ENCODE results near the gene DDX1.

The DDX1 gene

GRCh38 chr2:15627817-15628684 is 36.4 kb downstream of the DDX1 start:
- no peak for DNase-seq
- H3K4me1 ChIP-seq (ENCODE audit: control extremely low read depth in 1 of 4, control insufficient read depth in 4 of 4, insufficient read depth in 4 of 4, low read length in 3 of 4) = no peaks in the 10 kb centered on the region
- peaks cover 0 to 2% (median 0%) of the 10 kb centered on the region in 5 experiments for H3K9me3 ChIP-seq (ENCODE audit: control extremely low read depth in 1 of 5, control insufficient read depth in 4 of 5, insufficient read depth in 2 of 5, low read depth in 1 of 5, low read length in 4 of 5)
- no peaks in the 10 kb centered on the region for H3K27me3 ChIP-seq (replicated peaks in 2 of 5; ENCODE audit: control insufficient read depth in 4 of 5, insufficient read depth in 5 of 5, low read length in 4 of 5)
- CTCF ChIA-PET = interaction anchor here (1.4 to 4.2 kb wide), 2 partner anchors 11 to 981 kb away, joined by 4 to 18 read pairs; no protein-coding TSS in a partner anchor
- H3K36me3 ChIP-seq (ENCODE audit: control insufficient read depth in 4 of 4, insufficient read depth in 4 of 4, low read length in 3 of 4) = peaks cover 20 to 85% (median 62%) of the 10 kb centered on the region in 4 experiments
- POLR2A ChIA-PET = no interaction called here
- 82% methylated on average over 4 of the region's 9 CpGs for WGBS (ENCODE audit: insufficient coverage)
- no peak overlapping the region for H3K4me3 ChIP-seq (ENCODE audit: control insufficient read depth in 1 of 7, extremely low read depth in 1 of 7, insufficient read depth in 4 of 7, low read depth in 2 of 7, low read length in 6 of 7)
- no peak overlapping the region for H3K27ac ChIP-seq (ENCODE audit: insufficient read depth in 1 of 2, low read depth in 1 of 2, low read length in 2 of 2, poor library complexity in 1 of 2, severe bottlenecking in 2 of 2)

- no peak for DNase-seq
- Histone ChIP-seq H3K9me3 (ENCODE audit: control extremely low read depth in 1 of 5, control insufficient read depth in 4 of 5, insufficient read depth in 2 of 5, low read depth in 1 of 5, low read length in 4 of 5) (peaks cover 0 to under 1% (median 0%) of the 10 kb centered on the region in 5 experiments), H3K4me3 (ENCODE audit: control insufficient read depth in 1 of 7, extremely low read depth in 1 of 7, insufficient read depth in 4 of 7, low read depth in 2 of 7, low read length in 6 of 7) (no peak overlapping the region), H3K4me1 (ENCODE audit: control extremely low read depth in 1 of 4, control insufficient read depth in 4 of 4, insufficient read depth in 4 of 4, low read length in 3 of 4) (no peaks in the 10 kb centered on the region), H3K27me3 (replicated peaks in 2 of 5; ENCODE audit: control insufficient read depth in 4 of 5, insufficient read depth in 5 of 5, low read length in 4 of 5) (no peaks in the 10 kb centered on the region), H3K36me3 (ENCODE audit: control insufficient read depth in 4 of 4, insufficient read depth in 4 of 4, low read length in 3 of 4) (peaks cover 18 to 84% (median 62%) of the 10 kb centered on the region in 4 experiments), H3K27ac (ENCODE audit: insufficient read depth in 1 of 2, low read depth in 1 of 2, low read length in 2 of 2, poor library complexity in 1 of 2, severe bottlenecking in 2 of 2) (no peak overlapping the region)
- ChIA-PET POLR2A (no interaction called here), CTCF (interaction anchor here (0.6 to 4.2 kb wide), 4 partner anchors 10 to 980 kb away, joined by 3 to 18 read pairs (median 4); no protein-coding TSS in a partner anchor)
- 100% methylated on average over 1 of the region's 5 CpGs for WGBS (ENCODE audit: insufficient coverage)
Observed at GRCh38 chr2:15628899-15629855, 37.5 kb downstream of the DDX1 start.

- 100% methylated on average over 1 of the region's 4 CpGs for WGBS (ENCODE audit: insufficient coverage)
Observed at GRCh38 chr2:15630121-15630977, 38.7 kb downstream of the DDX1 start.

GRCh38 chr2:15630978-15631719 is 39.5 kb downstream of the DDX1 start:
- CTCF ChIA-PET = interaction anchor here (0.7 to 4.2 kb wide), 7 partner anchors 8 to 1126 kb away, joined by 3 to 18 read pairs (median 3); no protein-coding TSS in a partner anchor
- Histone ChIP-seq H3K4me3 (ENCODE audit: control insufficient read depth in 1 of 7, extremely low read depth in 1 of 7, insufficient read depth in 4 of 7, low read depth in 2 of 7, low read length in 6 of 7) (no peak overlapping the region), H3K27me3 (replicated peaks in 2 of 5; ENCODE audit: control insufficient read depth in 4 of 5, insufficient read depth in 5 of 5, low read length in 4 of 5) (no peaks in the 10 kb centered on the region), H3K36me3 (ENCODE audit: control insufficient read depth in 4 of 4, insufficient read depth in 4 of 4, low read length in 3 of 4) (peaks cover 15 to 89% (median 62%) of the 10 kb centered on the region in 4 experiments), H3K9me3 (ENCODE audit: control extremely low read depth in 1 of 5, control insufficient read depth in 4 of 5, insufficient read depth in 2 of 5, low read depth in 1 of 5, low read length in 4 of 5) (no peaks in the 10 kb centered on the region), H3K4me1 (ENCODE audit: control extremely low read depth in 1 of 4, control insufficient read depth in 4 of 4, insufficient read depth in 4 of 4, low read length in 3 of 4) (no peaks in the 10 kb centered on the region), H3K27ac (ENCODE audit: insufficient read depth in 1 of 2, low read depth in 1 of 2, low read length in 2 of 2, poor library complexity in 1 of 2, severe bottlenecking in 2 of 2) (no peak overlapping the region)
- POLR2A ChIA-PET = no interaction called here
- WGBS (ENCODE audit: insufficient coverage) = 100% methylated on average over 4 of the region's 7 CpGs
- DNase-seq = no peak

More at GRCh38 chr2:15630121-15630977, 38.7 kb downstream of the DDX1 start:
- Histone ChIP-seq H3K27me3 (replicated peaks in 2 of 5; ENCODE audit: control insufficient read depth in 4 of 5, insufficient read depth in 5 of 5, low read length in 4 of 5) (no peaks in the 10 kb centered on the region), H3K27ac (ENCODE audit: insufficient read depth in 1 of 2, low read depth in 1 of 2, low read length in 2 of 2, poor library complexity in 1 of 2, severe bottlenecking in 2 of 2) (no peak overlapping the region), H3K4me1 (ENCODE audit: control extremely low read depth in 1 of 4, control insufficient read depth in 4 of 4, insufficient read depth in 4 of 4, low read length in 3 of 4) (no peaks in the 10 kb centered on the region), H3K9me3 (ENCODE audit: control extremely low read depth in 1 of 5, control insufficient read depth in 4 of 5, insufficient read depth in 2 of 5, low read depth in 1 of 5, low read length in 4 of 5) (no peaks in the 10 kb centered on the region), H3K36me3 (ENCODE audit: control insufficient read depth in 4 of 4, insufficient read depth in 4 of 4, low read length in 3 of 4) (peaks cover 16 to 81% (median 56%) of the 10 kb centered on the region in 4 experiments), H3K4me3 (ENCODE audit: control insufficient read depth in 1 of 7, extremely low read depth in 1 of 7, insufficient read depth in 4 of 7, low read depth in 2 of 7, low read length in 6 of 7) (no peak overlapping the region)
- CTCF ChIA-PET = interaction anchor here (0.9 to 4.2 kb wide), 3 partner anchors 9 to 879 kb away, joined by 3 to 18 read pairs (median 5); no protein-coding TSS in a partner anchor
- DNase-seq = no peak
- POLR2A ChIA-PET = no interaction called here

- Histone ChIP-seq H3K36me3 (ENCODE audit: control insufficient read depth in 4 of 4, insufficient read depth in 4 of 4, low read length in 3 of 4) (peaks cover 15 to 84% (median 59%) of the 10 kb centered on the region in 4 experiments), H3K4me3 (ENCODE audit: control insufficient read depth in 1 of 7, extremely low read depth in 1 of 7, insufficient read depth in 4 of 7, low read depth in 2 of 7, low read length in 6 of 7) (no peak overlapping the region), H3K27me3 (replicated peaks in 2 of 5; ENCODE audit: control insufficient read depth in 4 of 5, insufficient read depth in 5 of 5, low read length in 4 of 5) (no peaks in the 10 kb centered on the region), H3K4me1 (ENCODE audit: control extremely low read depth in 1 of 4, control insufficient read depth in 4 of 4, insufficient read depth in 4 of 4, low read length in 3 of 4) (no peaks in the 10 kb centered on the region), H3K9me3 (ENCODE audit: control extremely low read depth in 1 of 5, control insufficient read depth in 4 of 5, insufficient read depth in 2 of 5, low read depth in 1 of 5, low read length in 4 of 5) (no peaks in the 10 kb centered on the region), H3K27ac (ENCODE audit: insufficient read depth in 1 of 2, low read depth in 1 of 2, low read length in 2 of 2, poor library complexity in 1 of 2, severe bottlenecking in 2 of 2) (no peak overlapping the region)
- ChIA-PET POLR2A (no interaction called here), CTCF (interaction anchor here (1.0 to 4.2 kb wide), 4 partner anchors 7 to 1125 kb away, joined by 3 to 18 read pairs (median 8); no protein-coding TSS in a partner anchor)
- DNase-seq = no peak
Observed at GRCh38 chr2:15631883-15632282, 40.2 kb downstream of the DDX1 start.
